GM04503 (cell line): Measurements from ENCODE around the gene TNFAIP3.
A peak's percentile ranks its signal among the peaks of the same experiment; 100 is the strongest.

Source experiments
- DNase-seq: peaks from one replicate; pipeline ENCODE4 v3.0.0-alpha.2; 2012; ENCODE audit warnings: low read depth

The TNFAIP3 gene

DNA sequence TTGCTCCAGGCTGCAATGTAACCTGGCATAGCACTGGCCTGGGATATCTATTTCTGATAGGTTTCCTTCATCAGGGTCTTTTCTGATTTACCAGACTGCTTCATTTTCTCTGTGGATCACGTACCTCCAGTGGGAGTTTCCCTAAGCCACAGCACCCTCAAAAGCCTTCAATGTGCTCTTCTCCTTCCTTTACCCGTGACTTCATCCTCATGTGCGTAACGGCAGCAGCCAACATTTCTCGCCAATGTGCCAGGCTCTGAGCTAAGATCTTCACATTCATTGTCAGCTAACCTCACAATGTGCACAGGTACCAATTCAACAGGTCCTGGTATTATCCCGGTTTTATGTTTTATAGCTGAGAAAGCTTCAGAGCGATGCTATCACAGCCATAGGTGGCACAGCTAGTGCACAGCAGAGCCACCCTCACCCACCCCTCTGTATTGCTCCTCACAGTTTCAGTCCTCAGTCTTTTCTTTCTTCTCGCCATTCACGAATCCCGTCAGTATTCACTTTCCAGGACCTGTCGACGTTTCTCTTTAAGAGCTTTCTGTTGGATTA, 58.2 kb downstream of the TNFAIP3 start:
- DNase-seq, result no peak

DNA sequence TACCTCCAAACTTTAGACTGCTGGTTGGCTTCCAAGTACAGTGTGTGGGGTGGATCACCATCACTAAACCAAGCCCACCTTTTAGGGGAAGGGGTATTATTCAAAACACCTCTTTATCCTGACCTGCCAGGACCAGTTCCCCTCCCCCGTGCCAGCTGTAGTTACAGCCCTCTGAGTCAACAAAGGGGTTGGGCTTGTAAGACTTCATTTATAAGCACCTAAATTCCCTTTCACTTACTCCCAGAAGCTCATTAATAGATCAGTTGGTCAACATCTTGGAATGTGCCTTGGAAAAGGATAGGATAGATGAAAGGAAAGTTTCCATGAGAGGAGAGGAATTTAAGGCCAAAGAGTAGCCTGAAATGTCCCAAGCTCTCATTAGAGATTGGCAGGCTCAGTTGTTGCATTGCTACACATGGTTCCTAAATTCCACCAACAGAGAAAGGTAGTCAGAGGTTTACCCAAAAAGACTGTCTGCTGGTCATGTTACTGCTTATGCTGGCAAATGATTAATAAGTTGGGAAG, 59.2 kb downstream of the TNFAIP3 start:
- DNase-seq, result peak; percentile 91

DNA sequence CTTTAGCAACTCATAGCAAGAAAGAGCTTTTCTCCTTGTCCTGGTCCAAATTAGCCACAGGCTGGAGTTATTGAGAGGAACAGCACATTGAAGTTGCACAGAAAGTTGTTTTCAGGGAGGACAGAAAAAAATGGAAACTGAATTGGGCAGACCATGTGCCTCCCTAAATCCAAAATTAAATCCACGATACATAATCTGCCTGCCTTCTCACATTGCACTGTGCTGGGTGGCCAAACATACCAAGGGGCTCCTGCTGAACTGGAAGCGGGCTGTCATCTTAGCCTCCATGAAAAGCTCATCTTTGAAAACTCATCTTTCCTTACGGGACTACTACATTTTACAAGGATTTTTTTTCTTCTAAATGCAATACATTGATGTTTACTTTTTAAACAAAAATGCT, 59.9 kb downstream of the TNFAIP3 start:
- DNase-seq, result no peak

DNA sequence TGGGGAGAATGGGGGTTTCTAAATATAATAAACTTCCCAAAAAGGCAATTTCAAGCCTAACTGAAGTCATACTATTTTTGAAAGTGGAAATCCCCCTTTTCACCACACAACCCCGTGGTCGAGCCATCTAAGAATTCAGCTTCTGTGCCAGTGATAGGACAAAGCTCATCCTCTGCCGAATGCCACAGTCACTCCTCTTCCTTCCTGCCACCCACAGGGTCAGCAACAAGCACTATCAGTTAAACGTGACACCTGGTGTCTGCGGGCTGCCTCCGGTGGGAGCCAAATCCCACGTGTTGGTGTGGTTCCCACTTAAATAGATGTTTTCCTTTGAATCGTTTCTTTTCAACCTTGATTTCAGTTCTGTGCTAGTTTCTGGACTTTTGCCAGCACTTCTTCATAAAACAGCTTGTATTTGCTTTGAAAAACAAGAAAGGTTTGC, 60.7 kb downstream of the TNFAIP3 start:
- no peak for DNase-seq

DNA sequence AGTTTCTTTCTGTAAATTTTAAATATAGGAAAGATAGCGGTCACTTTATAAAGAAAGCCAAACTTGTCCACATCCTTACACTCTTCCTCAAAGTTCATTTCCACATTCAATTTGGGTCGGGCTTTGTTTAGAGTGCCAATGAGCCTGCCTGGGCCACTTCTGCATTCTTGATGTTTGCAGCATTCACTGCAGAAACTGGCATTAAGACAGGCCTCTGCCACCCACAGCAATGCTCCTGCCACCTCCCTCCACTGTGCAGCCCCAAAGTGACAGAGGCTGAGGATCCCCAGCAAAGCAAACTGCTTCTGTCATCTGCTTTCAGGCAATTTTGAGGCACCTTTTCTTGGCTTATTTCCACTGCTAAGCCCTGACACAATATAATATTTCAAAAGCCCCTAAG, 61.2 kb downstream of the TNFAIP3 start:
- DNase-seq, result no peak

DNA sequence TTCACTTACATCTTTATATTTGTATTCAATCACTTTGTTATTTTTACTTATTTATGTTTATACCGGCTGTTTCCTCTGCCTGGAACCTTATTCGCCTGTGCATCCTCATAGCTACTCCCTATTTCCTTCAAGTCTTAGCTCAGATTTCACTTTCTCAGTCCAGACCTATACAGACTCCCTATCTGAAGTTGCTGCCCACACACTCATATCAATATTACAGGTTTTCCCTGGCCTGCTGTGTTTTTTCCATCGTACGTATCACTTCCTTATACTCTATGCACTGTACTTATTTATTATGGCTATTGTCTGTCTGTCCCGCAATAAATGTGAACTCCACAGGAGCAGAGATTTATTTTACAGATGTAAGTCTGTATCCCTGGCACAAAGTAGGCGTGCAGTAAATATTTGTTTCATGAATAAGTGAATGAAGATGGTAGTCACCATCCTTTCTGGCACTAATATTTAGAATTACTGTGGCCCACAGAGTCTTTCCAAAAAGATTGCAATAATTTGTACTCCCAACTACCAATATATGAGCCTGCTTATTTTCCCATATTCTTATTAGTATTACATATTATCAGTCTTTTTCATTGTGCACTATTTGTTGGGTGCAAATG, 64.9 kb downstream of the TNFAIP3 start:
- DNase-seq, result no peak
